Measurements from ENCODE around the gene PLAGL1. TPM values are rescaled to one million over a fixed set of nuclear protein-coding genes. Genes with fewer than 3 reads are reported as not detected.

Gene PLAGL1
- total RNA-seq, 1 donor from 2014 or later = 103 TPM

DNA sequence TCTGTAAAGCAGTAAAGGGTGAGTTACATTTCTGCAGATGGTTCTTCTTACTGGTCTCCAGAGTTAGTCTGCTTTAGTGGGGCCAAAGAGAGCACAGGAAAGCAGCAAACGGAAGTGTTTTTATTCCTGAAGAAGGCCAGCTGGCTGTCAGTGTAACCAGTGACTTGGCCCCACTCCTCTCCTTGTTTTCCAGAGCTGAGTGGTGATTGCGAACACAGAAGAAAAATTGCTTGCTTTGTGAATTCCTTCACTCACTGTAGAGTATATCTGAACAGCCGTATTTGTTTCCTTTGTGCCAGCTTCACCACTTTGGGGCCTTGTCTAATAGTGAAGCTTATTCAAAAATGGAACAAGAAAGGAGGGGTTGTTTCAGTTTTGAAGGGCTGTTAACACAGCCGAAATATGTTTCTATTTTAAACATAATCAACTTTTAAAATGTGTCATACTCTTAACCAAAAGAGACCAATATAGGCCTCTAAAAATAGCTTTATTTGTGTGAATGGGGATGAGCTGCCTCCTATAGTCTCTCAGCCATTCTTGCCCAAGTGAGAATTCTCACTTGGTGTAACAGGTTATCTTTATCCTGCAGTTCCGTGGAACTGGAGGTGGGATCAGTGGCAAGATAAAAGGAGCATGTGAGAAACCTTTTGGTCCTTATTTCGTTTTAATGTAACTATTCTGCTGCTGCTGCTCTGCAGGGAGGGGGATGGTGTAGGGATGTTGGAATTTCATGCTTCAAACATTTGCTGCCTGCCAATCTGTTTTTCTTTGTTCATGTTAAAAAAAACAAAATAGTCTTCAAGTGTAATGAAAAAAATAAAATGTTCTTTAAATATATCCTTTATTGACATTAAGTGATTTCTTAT lies 105.9 kb downstream of the PLAGL1 start:
- H3K9me3 Mint-ChIP-seq (ENCODE audit: unreplicated experiment) = peaks cover 5% of the 10 kb centered on the region
- peak overlapping the region; percentile 31 for H3K27ac Mint-ChIP-seq (ENCODE audit: unreplicated experiment)
- DNase-seq (ENCODE audit: extremely low spot score, unreplicated experiment) = no peak
- H3K4me1 Mint-ChIP-seq (ENCODE audit: unreplicated experiment) = peaks cover 9% of the 10 kb centered on the region
- TF ChIP-seq, protein P1, sequence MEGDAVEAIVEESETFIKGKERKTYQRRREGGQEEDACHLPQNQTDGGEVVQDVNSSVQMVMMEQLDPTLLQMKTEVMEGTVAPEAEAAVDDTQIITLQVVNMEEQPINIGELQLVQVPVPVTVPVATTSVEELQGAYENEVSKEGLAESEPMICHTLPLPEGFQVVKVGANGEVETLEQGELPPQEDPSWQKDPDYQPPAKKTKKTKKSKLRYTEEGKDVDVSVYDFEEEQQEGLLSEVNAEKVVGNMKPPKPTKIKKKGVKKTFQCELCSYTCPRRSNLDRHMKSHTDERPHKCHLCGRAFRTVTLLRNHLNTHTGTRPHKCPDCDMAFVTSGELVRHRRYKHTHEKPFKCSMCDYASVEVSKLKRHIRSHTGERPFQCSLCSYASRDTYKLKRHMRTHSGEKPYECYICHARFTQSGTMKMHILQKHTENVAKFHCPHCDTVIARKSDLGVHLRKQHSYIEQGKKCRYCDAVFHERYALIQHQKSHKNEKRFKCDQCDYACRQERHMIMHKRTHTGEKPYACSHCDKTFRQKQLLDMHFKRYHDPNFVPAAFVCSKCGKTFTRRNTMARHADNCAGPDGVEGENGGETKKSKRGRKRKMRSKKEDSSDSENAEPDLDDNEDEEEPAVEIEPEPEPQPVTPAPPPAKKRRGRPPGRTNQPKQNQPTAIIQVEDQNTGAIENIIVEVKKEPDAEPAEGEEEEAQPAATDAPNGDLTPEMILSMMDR (IDR thresholded peaks at IDR 0.05) = no peak
- H3K27me3 Mint-ChIP-seq (ENCODE audit: unreplicated experiment) = peaks cover 6% of the 10 kb centered on the region
- peaks cover 13% of the 10 kb centered on the region for H3K36me3 Mint-ChIP-seq (ENCODE audit: unreplicated experiment)
- H3K4me3 Mint-ChIP-seq (ENCODE audit: unreplicated experiment) = no peak overlapping the region

DNA sequence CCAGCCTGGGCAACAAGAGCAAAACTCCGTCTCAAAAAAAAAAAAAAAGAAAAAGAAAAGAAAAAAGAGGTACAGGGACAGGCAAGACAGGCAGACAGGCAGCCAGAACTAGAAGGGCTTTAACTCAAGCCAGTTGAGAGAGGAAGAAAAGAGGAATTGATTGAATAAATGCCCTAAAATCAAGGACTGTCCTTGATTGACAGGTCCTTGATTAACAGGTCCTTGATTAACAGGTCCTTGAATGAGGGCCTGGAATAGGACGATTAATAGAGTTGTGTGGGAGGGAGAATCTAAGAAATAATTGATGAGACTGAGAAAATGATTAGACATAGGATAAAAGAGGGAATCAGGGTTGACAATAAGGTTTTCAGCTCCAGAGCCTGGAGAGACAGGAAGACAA lies 107.7 kb downstream of the PLAGL1 start:
- peaks cover 10% of the 10 kb centered on the region for H3K36me3 Mint-ChIP-seq (ENCODE audit: unreplicated experiment)
- H3K4me1 Mint-ChIP-seq (ENCODE audit: unreplicated experiment) = peaks cover 9% of the 10 kb centered on the region
- H3K27me3 Mint-ChIP-seq (ENCODE audit: unreplicated experiment) = no peaks in the 10 kb centered on the region
- DNase-seq (ENCODE audit: extremely low spot score, unreplicated experiment) = no peak
- H3K27ac Mint-ChIP-seq (ENCODE audit: unreplicated experiment) = no peak overlapping the region
- TF ChIP-seq, protein P1 (IDR thresholded peaks at IDR 0.05) = no peak
- no peaks in the 10 kb centered on the region for H3K9me3 Mint-ChIP-seq (ENCODE audit: unreplicated experiment)
- H3K4me3 Mint-ChIP-seq (ENCODE audit: unreplicated experiment) = no peak overlapping the region

DNA sequence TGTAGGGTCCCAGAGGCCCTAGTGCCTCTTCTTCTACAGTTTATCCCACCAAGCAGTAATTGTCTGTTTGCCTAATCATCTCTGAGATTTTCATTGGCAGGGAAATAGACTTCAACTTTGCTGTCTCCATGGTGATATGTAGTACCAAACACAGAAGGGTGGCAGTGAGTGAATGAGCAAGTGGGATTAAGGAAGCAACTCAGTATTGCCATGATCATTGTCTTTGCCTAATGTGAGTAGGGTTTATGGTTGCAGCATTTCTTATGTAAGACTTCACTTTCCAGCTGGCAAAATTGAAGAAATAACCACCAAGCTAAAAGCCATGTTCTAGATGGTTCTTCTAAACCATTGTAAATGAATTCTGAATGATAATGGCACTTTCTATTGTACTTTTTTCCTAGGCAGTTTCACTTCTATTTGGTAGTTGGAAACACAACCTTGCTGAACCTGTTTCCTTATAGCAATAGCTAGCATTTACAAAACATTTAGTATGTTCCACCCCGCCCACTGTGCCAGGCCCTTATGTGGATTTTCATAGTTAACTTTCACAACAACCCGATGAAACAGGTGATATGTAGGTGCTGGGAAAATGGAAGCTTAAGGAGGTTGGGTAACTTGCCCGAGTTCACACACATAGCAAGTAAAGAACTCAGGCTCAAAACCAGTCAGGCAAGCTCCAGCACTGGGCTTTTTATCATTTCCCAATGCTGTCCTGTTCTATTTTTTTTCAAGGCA lies 111.8 kb downstream of the PLAGL1 start:
- TF ChIP-seq, protein P1 (IDR thresholded peaks at IDR 0.05) = no peak
- H3K4me3 Mint-ChIP-seq (ENCODE audit: unreplicated experiment) = no peak overlapping the region
- H3K27me3 Mint-ChIP-seq (ENCODE audit: unreplicated experiment) = no peaks in the 10 kb centered on the region
- peaks cover 5% of the 10 kb centered on the region for H3K36me3 Mint-ChIP-seq (ENCODE audit: unreplicated experiment)
- no peak overlapping the region for H3K27ac Mint-ChIP-seq (ENCODE audit: unreplicated experiment)
- no peak for DNase-seq (ENCODE audit: extremely low spot score, unreplicated experiment)
- H3K4me1 Mint-ChIP-seq (ENCODE audit: unreplicated experiment) = no peaks in the 10 kb centered on the region
- H3K9me3 Mint-ChIP-seq (ENCODE audit: unreplicated experiment) = no peaks in the 10 kb centered on the region

DNA sequence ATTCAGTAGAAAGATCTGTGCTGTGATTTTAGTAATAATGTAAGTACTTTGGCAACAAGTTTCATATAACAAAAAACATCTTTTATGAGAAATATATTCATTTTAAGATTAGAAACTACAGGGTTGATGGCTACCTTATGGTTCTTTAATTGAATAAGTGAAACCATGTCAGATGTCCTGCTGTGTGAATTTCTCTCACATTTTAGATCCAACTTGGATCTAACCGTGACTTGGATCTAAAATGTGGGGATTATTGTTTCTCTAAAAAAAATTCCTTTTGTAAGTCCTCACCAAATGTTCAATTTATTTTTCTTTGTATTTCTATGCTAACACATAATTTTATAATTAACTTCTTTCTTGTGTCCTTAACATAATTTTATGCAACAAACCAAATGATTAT lies 113.4 kb downstream of the PLAGL1 start:
- peaks cover 3% of the 10 kb centered on the region for H3K36me3 Mint-ChIP-seq (ENCODE audit: unreplicated experiment)
- H3K4me3 Mint-ChIP-seq (ENCODE audit: unreplicated experiment) = no peak overlapping the region
- no peaks in the 10 kb centered on the region for H3K4me1 Mint-ChIP-seq (ENCODE audit: unreplicated experiment)
- TF ChIP-seq, protein P1 (IDR thresholded peaks at IDR 0.05) = no peak
- no peaks in the 10 kb centered on the region for H3K9me3 Mint-ChIP-seq (ENCODE audit: unreplicated experiment)
- DNase-seq (ENCODE audit: extremely low spot score, unreplicated experiment) = no peak
- no peak overlapping the region for H3K27ac Mint-ChIP-seq (ENCODE audit: unreplicated experiment)
- no peaks in the 10 kb centered on the region for H3K27me3 Mint-ChIP-seq (ENCODE audit: unreplicated experiment)

Other genes with a start within 250 kb of the PLAGL1 start
- 20.3 and 22.1 TPM in 2 replicates for gene LTV1, start 164.9 kb downstream of the PLAGL1 start, total RNA-seq
- not detected in 2 replicates for gene ZC2HC1B, start 143.8 kb downstream of the PLAGL1 start, total RNA-seq
- 132 and 134 TPM in 2 replicates for gene SF3B5, start 87.3 kb upstream of the PLAGL1 start, total RNA-seq
- gene STX11, start 142.3 kb upstream of the PLAGL1 start, total RNA-seq = 0.86 and 1.6 TPM in 2 replicates